GM23338 (cell line): Measurements from ENCODE around the gene MICALL2. TPM values are rescaled to one million over a fixed set of nuclear protein-coding genes. Genes with fewer than 3 reads are reported as not detected.

ENCODE experiments used
- ATAC-seq: fragments of 200-7000 bp; cut with Tn5 transposase; 3 replicates; pipeline ENCODE4 v1.9.1; 2020
- DNase-seq: peaks from one replicate; pipeline ENCODE4 v3.0.0-alpha.2; 2015; ENCODE audit warnings: low spot score
- H2AFZ ChIP-seq: fragments of 200-600 bp; sonication (generic); 2 replicates; pipeline ENCODE4 v1.8.0; 2016; ENCODE audit warnings: antibody characterized with exemption, mild to moderate bottlenecking, moderate library complexity
- H3F3A ChIP-seq: fragments of 200-600 bp; sonication (generic); replicated peaks from 2 replicates; pipeline ENCODE4 v1.8.0; 2017; ENCODE audit warnings: antibody characterized with exemption, mixed run types, low read depth
- H3K27ac ChIP-seq: fragments of 200-600 bp; sonication (generic); 2 replicates; pipeline ENCODE4 v1.6.1; 2016; ENCODE audit warnings: low read depth
- H3K27me3 ChIP-seq: fragments of 200-600 bp; sonication (generic); 2 replicates; pipeline ENCODE4 v1.8.0; 2016; ENCODE audit warnings: mild to moderate bottlenecking, mixed run types, moderate library complexity; ENCODE audit not compliant: insufficient read depth
- H3K36me3 ChIP-seq: fragments of 200-600 bp; sonication (generic); 2 replicates; pipeline ENCODE4 v1.8.0; 2016; ENCODE audit warnings: mild to moderate bottlenecking; ENCODE audit not compliant: insufficient read depth
- H3K4me1 ChIP-seq: fragments of 200-600 bp; sonication (generic); 2 replicates; pipeline ENCODE4 v1.8.0; 2016; ENCODE audit warnings: mild to moderate bottlenecking, moderate library complexity; ENCODE audit not compliant: insufficient read depth
- H3K4me2 ChIP-seq: fragments of 200-600 bp; sonication (generic); 2 replicates; pipeline ENCODE4 v1.7.1; 2017; ENCODE audit warnings: mixed run types
- H3K4me3 ChIP-seq: fragments of 200-600 bp; sonication (generic); 2 replicates; pipeline ENCODE4 v1.6.1; 2016; ENCODE audit warnings: mixed run types
- H3K79me2 ChIP-seq: fragments of 200-600 bp; sonication (generic); replicated peaks from 2 replicates; pipeline ENCODE4 v1.8.0; 2017; ENCODE audit warnings: mild to moderate bottlenecking; ENCODE audit not compliant: insufficient read depth
- H3K9me2 ChIP-seq: fragments of 200-600 bp; sonication (generic); 2 replicates; pipeline ENCODE4 v1.8.0; 2017; ENCODE audit not compliant: insufficient read depth
- H4K20me1 ChIP-seq: fragments of 200-600 bp; sonication (generic); replicated peaks from 2 replicates; pipeline ENCODE4 v1.8.0; 2017; ENCODE audit warnings: mild to moderate bottlenecking; ENCODE audit not compliant: insufficient read depth
- H3K27ac Mint-ChIP-seq: 2 replicates; pipeline ENCODE4 v1.8.0; 2020; ENCODE audit warnings: inconsistent platforms, mild to moderate bottlenecking, moderate library complexity, mixed read lengths
- H3K27me3 Mint-ChIP-seq: 3 replicates; pipeline ENCODE4 v1.8.0; 2022; ENCODE audit warnings: low read depth, mild to moderate bottlenecking, moderate library complexity, mixed read lengths, inconsistent platforms; ENCODE audit not compliant: insufficient read depth, poor library complexity
- H3K36me3 Mint-ChIP-seq: 3 replicates; pipeline ENCODE4 v1.8.0; 2021; ENCODE audit warnings: low read depth, mild to moderate bottlenecking, inconsistent platforms, moderate library complexity, mixed read lengths
- H3K4me1 Mint-ChIP-seq: 3 replicates; pipeline ENCODE4 v1.8.0; 2020; ENCODE audit warnings: mild to moderate bottlenecking, inconsistent platforms, mixed read lengths
- H3K4me3 Mint-ChIP-seq: 3 replicates; pipeline ENCODE4 v1.8.0; 2021; ENCODE audit warnings: moderate library complexity, mild to moderate bottlenecking, inconsistent platforms, mixed read lengths
- H3K9me3 Mint-ChIP-seq: 3 replicates; pipeline ENCODE4 v1.8.0; 2020; ENCODE audit warnings: moderate library complexity, mild to moderate bottlenecking, inconsistent platforms, mixed read lengths
- CTCF ChIP-seq, 2 experiments: fragments of 200-600 bp in 1 of 2; sonication (generic) in 1 of 2; conservative IDR thresholded peaks; 2 replicates each; pipeline versions ENCODE4 v1.5.1 to v1.6.1; 2016 to 2017; ENCODE audit warnings: antibody characterized with exemption in 2 of 2, low read depth in 2 of 2, mild to moderate bottlenecking in 2 of 2, moderate library complexity in 1 of 2
- ETS1 ChIP-seq: IDR thresholded peaks from 2 replicates; pipeline ENCODE4 v1.6.1; 2016; ENCODE audit warnings: antibody characterized with exemption
- EZH2 ChIP-seq: fragments of 200-600 bp; sonication (generic); IDR thresholded peaks from one replicate; pipeline ENCODE4 v1.8.0; 2017; ENCODE audit warnings: antibody characterized with exemption, mild to moderate bottlenecking, low read depth; ENCODE audit not compliant: unreplicated experiment
- EZH2phosphoT487 ChIP-seq: fragments of 200-600 bp; sonication (generic); IDR thresholded peaks from one replicate; pipeline ENCODE4 v1.8.1; 2018; ENCODE audit warnings: antibody characterized with exemption; ENCODE audit not compliant: unreplicated experiment
- JUNB ChIP-seq: IDR thresholded peaks from one replicate; pipeline ENCODE4 v1.6.1; 2016; ENCODE audit warnings: antibody characterized with exemption; ENCODE audit not compliant: unreplicated experiment
- REST ChIP-seq: IDR thresholded peaks from one replicate; pipeline ENCODE4 v1.6.1; 2018; ENCODE audit warnings: antibody characterized with exemption; ENCODE audit not compliant: unreplicated experiment
- ZNF114 ChIP-seq: fragments of 250-450 bp; sonication (Bioruptor Pico); IDR thresholded peaks from 2 replicates; pipeline ENCODE4 v1.5.0; 2020; ENCODE audit warnings: mild to moderate bottlenecking, moderate library complexity
- ZNF331 ChIP-seq: fragments of 250-450 bp; sonication (Bioruptor Pico); IDR thresholded peaks from 2 replicates; pipeline ENCODE4 v1.5.0; 2020; ENCODE audit warnings: low read depth, mild to moderate bottlenecking, moderate library complexity
- polyA plus RNA-seq: library from polyadenylated mRNA; unstranded; fragments of >200 nt; fragmentation: Nextera tagmentation; extraction: Ambion mirVana; gene quantifications from 2 replicates; pipeline ENCODE4 v1.2.1, GENCODE V29; 2016
- total RNA-seq: library from RNA; depleted of rRNA; stranded (reverse); fragments of >200 nt; shearing (Covaris generic); gene quantifications from 2 replicates; pipeline ENCODE4 v1.2.3, GENCODE V29; 2014

Gene MICALL2
- total and polyA plus RNA-seq, 2 experiments from 2014 or later = 7.0 to 13.0 TPM

- Histone ChIP-seq H3K9me2 (no peaks in the 10 kb centered on the region), H3K79me2 (no peaks in the 10 kb centered on the region), H3K27me3 (no peaks in the 10 kb centered on the region), H3K4me1 (no peaks in the 10 kb centered on the region; the same call in 1 of the 2 replicates), H3K4me3 (no peak overlapping the region), H3K36me3 (no peaks in the 10 kb centered on the region), H4K20me1 (no peaks in the 10 kb centered on the region), H3K27ac (no peak overlapping the region), H3K4me2 (no peak overlapping the region), H3F3A (no peaks in the 10 kb centered on the region), H2AFZ (no peak overlapping the region)
- H3K4me3 Mint-ChIP-seq = no peak overlapping the region
- H3K27me3 Mint-ChIP-seq = peaks cover 11% of the 10 kb centered on the region
- no peaks in the 10 kb centered on the region for H3K9me3 Mint-ChIP-seq
- ATAC-seq (peak; percentile 66), DNase-seq (peak; percentile 51)
- TF ChIP-seq EZH2 (no peak), ETS1 (no peak), ZNF331 (CRISPR knock-in tag) (no peak), REST (no peak), ZNF114 (CRISPR knock-in tag) (no peak), JUNB (no peak), EZH2phosphoT487 (no peak), CTCF (conservative IDR thresholded peaks at IDR 0.05; ENCODE audit: low read depth in 2 of 2) (no peak)
- H3K27ac Mint-ChIP-seq = no peak overlapping the region
- H3K4me1 Mint-ChIP-seq = peaks cover 5% of the 10 kb centered on the region; the same call in 2 of the 3 replicates
- H3K36me3 Mint-ChIP-seq = peaks cover 3% of the 10 kb centered on the region; the same call in 1 of the 3 replicates
These were observed 7.4 kb upstream of the MICALL2 start for GRCh38 chr7:1466524-1467271.
